A549 treated with CpdA at 1 μM for 4 hours (cell line): ENCODE data around the gene RHPN2. TPM values are rescaled to one million over a fixed set of nuclear protein-coding genes. Genes with fewer than 3 reads are reported as not detected.

Experiments used
- total RNA-seq: library from RNA; stranded (reverse); fragments of 200-300 nt; extraction: Qiagen RNA extraction; gene quantifications from 5 replicates; pipeline ENCODE4 v1.2.3, GENCODE V29; 2022; ENCODE audit warnings: low read depth

RHPN2 gene
- total RNA-seq = 50.9 to 71.5 TPM (median 56.4 TPM) in 5 replicates

DNA sequence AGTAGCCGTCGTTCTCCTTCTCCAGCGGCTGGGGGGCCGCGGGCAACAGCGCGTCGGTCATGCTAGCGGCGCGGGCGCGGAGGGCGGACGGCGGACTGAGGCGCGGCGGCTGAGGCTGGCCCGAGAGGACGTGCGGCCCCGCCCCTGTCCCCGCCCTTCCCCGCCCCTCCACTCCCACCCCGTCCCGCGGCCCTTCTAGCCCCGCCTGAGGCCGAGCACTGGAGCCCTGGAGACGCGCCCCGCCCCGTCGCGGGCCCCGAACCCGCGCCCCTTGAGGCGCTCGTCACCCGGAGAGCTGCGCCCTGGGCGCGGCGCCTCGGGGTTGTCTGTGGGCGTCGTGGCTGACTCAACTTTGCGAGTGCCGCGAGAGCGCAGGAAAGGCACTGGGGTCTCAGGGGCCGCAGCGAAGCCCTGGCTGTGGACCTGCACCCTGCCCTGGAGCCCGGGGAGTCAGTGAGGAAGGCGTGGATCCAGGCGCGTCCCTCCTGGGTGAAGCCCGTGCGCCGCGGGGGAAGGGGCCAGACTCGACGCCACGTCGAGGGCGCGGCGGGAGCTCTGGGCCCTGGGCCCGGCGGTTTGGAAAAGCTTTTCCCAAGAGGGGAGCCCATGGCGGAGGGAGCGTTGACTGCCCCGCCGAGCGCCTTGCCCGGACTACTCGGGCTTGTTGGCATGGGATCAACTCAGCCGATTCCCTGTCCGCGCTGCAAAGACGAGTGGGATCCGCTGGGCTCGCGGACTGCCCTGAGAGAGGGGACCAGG is at the start of gene RHPN2:
Gene RHPN2, minus strand, starts transcription at position 97 of the 759 bp plus-strand sequence. Its CDS starts 36 bp downstream, at position 61.

DNA sequence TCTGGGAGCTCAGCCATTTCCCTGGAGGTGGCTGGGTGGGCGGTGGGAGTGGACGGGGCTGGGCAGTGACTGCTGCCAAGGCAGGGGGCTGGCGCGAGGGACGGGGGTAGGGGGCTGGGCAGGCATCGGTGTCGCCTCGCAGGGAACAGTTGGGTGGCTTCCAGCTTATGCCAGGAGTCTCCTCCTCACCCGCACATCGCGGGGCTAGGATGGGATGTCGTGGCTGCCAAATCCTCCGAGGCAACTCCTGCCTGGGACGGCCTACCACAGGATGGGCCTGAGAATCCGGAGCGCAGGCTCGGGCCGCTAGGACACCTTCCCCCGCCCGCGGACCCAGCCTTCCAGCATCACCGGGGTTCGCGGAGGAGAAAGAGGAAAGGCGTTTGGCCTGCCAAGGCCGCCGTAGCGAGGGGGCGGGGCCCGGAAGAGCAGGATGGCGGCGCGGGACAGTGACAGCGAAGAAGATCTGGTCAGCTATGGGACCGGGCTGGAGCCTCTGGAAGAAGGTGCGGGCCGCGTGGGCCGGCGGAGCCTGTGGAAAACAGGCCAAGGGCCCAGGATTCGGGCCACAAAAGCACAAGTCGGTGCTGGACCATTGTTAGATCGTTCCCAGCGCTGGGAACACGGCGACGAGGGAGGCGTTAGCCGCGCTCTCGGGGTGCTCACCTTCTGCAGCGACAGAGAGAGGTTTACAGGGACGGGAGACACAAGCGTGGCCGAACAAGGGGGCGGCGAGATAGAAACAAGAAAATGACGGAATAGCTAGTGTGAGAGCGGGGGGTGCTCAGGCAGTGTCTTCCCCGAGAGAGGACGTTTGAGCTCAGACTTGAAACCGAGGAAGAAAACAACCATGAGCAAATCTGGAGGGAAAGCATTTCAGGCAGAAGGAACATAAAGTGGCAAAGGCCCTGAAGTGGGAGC is 16.3 kb upstream of the RHPN2 start, which contains the start of gene GPATCH1:
Gene GPATCH1, plus strand, starts transcription at position 421 of the 921 bp plus-strand sequence. Its CDS starts 13 bp downstream, at position 434.

DNA sequence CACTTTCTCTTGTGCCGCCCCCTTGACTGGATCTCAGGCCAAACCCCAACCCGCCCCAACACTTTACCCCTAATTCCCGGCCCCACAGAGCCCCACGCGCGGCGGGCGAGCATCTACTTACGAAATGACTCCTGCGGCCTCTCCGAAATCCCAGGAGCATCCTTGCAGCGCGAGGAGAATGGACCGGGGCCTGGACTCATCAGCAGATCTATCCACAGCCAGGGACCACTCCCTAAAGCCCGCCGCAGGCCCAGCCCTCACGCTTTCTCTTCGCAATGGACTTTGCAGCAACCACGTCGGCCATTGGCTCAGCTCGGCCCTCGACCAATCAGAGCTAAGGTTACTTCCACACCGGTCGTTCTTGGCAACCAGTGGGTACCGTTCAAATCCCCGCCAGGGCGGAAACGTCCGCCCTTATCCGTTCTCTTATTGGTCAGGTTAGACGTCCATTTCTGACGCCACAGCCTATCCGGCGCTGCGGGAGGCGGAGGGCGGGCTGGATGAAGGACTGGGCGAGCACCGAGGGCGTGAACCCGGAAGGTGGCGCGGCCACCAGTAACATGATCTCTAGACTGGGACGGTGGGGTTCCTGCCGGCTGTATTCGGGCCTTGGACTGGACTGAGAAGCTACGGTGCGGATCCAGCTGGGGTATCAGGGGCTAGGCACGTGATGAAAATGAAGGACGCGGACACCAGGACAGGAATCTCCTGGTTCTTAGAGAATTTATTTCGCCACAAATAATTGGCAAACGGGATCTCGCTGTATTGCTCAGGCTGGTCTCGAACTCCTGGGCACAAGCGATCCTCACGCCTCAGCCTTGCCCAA is 92.8 kb downstream of the RHPN2 start, which contains the start of the genes CEP89 and FAAP24:
Gene CEP89, minus strand, starts transcription at position 244 of the 826 bp plus-strand sequence. Its CDS starts 84 bp downstream, at position 160.
Gene FAAP24, plus strand, starts transcription at position 528 of the 826 bp plus-strand sequence. CDS start 955 bp downstream, outside the sequence.

Other genes with a start within 250 kb of the RHPN2 start
- 0.35 to 0.67 TPM (median 0.52 TPM) in 4 of 5 replicates, not detected in the other for gene SLC7A9, start 195.1 kb downstream of the RHPN2 start, total RNA-seq
- gene CEP89, start 92.9 kb downstream of the RHPN2 start, total RNA-seq = 40.9 to 49.6 TPM (median 45.7 TPM) in 5 replicates
- 14.8 to 17.8 TPM (median 15.4 TPM) in 5 replicates for gene FAAP24, start 92.6 kb downstream of the RHPN2 start, total RNA-seq
- gene GPATCH1, start 16.3 kb upstream of the RHPN2 start, total RNA-seq = 13.2 to 15.5 TPM (median 14.9 TPM) in 5 replicates
- not detected in 5 replicates for gene WDR88, start 67.2 kb upstream of the RHPN2 start, total RNA-seq
- gene LRP3, start 129.4 kb upstream of the RHPN2 start, total RNA-seq = 30.8 to 58.6 TPM (median 51.9 TPM) in 5 replicates
- gene SLC7A10, start 161.0 kb upstream of the RHPN2 start, total RNA-seq = 0.08 to 0.17 TPM (median 0.10 TPM) in 3 of 5 replicates, not detected in the others
- gene CEBPA, start 237.6 kb upstream of the RHPN2 start, total RNA-seq = 4.8 to 8.9 TPM (median 7.5 TPM) in 5 replicates